Measurements from ENCODE around the gene VIP. TPM values are rescaled to one million over a fixed set of nuclear protein-coding genes. Genes with fewer than 3 reads are reported as not detected.

VIP gene
- total RNA-seq, 1 experiment from 2014 or later = not detected

GRCh38 chr6:152734630-152735029 is 16.0 kb upstream of the VIP start:
- Mint-ChIP-seq H3K27ac (no peak overlapping the region), H3K36me3 (peaks cover 4% of the 10 kb centered on the region), H3K4me3 (no peak overlapping the region), H3K9me3 (peaks cover 23% of the 10 kb centered on the region), H3K27me3 (ENCODE audit: low read depth) (no peaks in the 10 kb centered on the region), H3K4me1 (no peaks in the 10 kb centered on the region)
- no peak for TF ChIP-seq MAX (CRISPR knock-in tag; IDR thresholded peaks at IDR 0.05)
- CTCF ChIA-PET = no interaction called here
- POLR2A ChIA-PET = no interaction called here
- no peak for ATAC-seq
- DNase-seq (ENCODE audit: low spot score) = no peak

DNA sequence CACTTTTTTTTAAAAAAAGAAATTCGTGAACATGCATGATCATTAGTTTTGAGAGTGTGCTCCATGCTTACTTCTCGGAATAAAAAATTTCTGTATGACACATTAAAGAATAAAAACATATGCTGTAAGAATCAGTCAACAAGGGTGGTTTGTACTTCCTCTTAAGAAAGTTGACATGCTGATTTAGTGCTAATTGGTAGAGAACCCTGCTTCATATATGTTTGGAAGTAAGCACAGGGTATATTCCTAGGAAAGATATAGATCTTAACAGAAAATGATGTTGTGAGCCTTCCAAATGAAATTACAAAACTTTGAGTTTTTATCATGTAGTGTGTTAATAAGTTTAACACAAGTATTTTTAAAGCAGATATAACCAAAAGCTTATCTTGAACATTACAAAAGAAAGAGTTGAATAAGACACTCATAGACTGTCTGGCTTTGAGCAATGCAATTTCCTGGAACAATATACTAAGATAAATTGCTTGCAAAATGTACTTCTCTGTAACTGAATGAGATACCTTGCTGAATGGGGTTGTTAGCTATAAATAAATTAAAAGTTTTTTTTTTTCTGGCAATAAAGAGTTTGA is 13.8 kb upstream of the VIP start:
- POLR2A ChIA-PET = interaction anchor here (1.1 kb wide), 1 partner anchor 288 kb away, joined by 3 read pairs; no protein-coding TSS in a partner anchor
- ATAC-seq = no peak

More for the DNA sequence above, 13.8 kb upstream of the VIP start:
- DNase-seq (ENCODE audit: low spot score) = no peak
- no peaks in the 10 kb centered on the region for H3K27me3 Mint-ChIP-seq (ENCODE audit: low read depth)
- H3K4me3 Mint-ChIP-seq = no peak overlapping the region
- peaks cover 22% of the 10 kb centered on the region for H3K9me3 Mint-ChIP-seq
- TF ChIP-seq SP1 (CRISPR knock-in tag; conservative IDR thresholded peaks at IDR 0.05) = no peak
- TF ChIP-seq ZNF263 (CRISPR knock-in tag; IDR thresholded peaks at IDR 0.05; ENCODE audit: low read depth) = no peak
- TF ChIP-seq ZBTB21 (CRISPR knock-in tag; IDR thresholded peaks at IDR 0.05; ENCODE audit: borderline replicate concordance) = no peak
- TF ChIP-seq, protein P1, sequence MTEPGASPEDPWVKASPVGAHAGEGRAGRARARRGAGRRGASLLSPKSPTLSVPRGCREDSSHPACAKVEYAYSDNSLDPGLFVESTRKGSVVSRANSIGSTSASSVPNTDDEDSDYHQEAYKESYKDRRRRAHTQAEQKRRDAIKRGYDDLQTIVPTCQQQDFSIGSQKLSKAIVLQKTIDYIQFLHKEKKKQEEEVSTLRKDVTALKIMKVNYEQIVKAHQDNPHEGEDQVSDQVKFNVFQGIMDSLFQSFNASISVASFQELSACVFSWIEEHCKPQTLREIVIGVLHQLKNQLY (CRISPR knock-in tag; IDR thresholded peaks at IDR 0.05) = no peak
- TF ChIP-seq CTCF (IDR thresholded peaks at IDR 0.05) = no peak
- no peak for TF ChIP-seq TEAD4 (CRISPR knock-in tag; IDR thresholded peaks at IDR 0.05)
- TF ChIP-seq ESRRA (CRISPR knock-in tag; IDR thresholded peaks at IDR 0.05; ENCODE audit: borderline replicate concordance) = no peak
- no peak for TF ChIP-seq SOX15 (CRISPR knock-in tag; IDR thresholded peaks at IDR 0.05)
- TF ChIP-seq MYBL2 (CRISPR knock-in tag; IDR thresholded peaks at IDR 0.05) = no peak
- no peak for TF ChIP-seq JUN (CRISPR knock-in tag; IDR thresholded peaks at IDR 0.05)
- TF ChIP-seq CDX4 (CRISPR knock-in tag; IDR thresholded peaks at IDR 0.05; ENCODE audit: borderline replicate concordance) = no peak
- no peak for TF ChIP-seq ZNF423 (CRISPR knock-in tag; IDR thresholded peaks at IDR 0.05)
- no peak for TF ChIP-seq CREM (CRISPR knock-in tag; IDR thresholded peaks at IDR 0.05)
- no peak for TF ChIP-seq ZNF532 (CRISPR knock-in tag; IDR thresholded peaks at IDR 0.05; ENCODE audit: borderline replicate concordance)
- no peak for TF ChIP-seq CREB1 (CRISPR knock-in tag; IDR thresholded peaks at IDR 0.05)
- no peak overlapping the region for H3K27ac Mint-ChIP-seq
- H3K36me3 Mint-ChIP-seq = peaks cover 4% of the 10 kb centered on the region
- no peaks in the 10 kb centered on the region for H3K4me1 Mint-ChIP-seq
- CTCF ChIA-PET = no interaction called here

All from WTC11 (cell line).